Upper lobe of left lung (tissue), 6 donors: ENCODE data around the gene SP140. TPM values are rescaled to one million over a fixed set of nuclear protein-coding genes. Genes with fewer than 3 reads are reported as not detected.
A peak's percentile ranks its signal among the peaks of the same experiment; 100 is the strongest.

Source experiments
- ATAC-seq, 2 donors: fragments of 200-7000 bp; cut with Tn5 transposase; one replicate each; pipeline ENCODE4 v1.9.1; 2022; ENCODE audit warnings: mild to moderate bottlenecking in 2 of 2, moderate library complexity in 2 of 2; ENCODE audit not compliant: low FRiP score in 2 of 2
- DNase-seq, 2 donors: peaks; one replicate each; pipeline ENCODE4 v3.0.0-alpha.2; 2019 to 2020
- H3K27ac ChIP-seq, 4 donors: fragments of 200-600 bp; sonication (generic); one replicate each; pipeline ENCODE4 v1.5.1; 2016 to 2019
- H3K27me3 ChIP-seq, 4 donors: fragments of 200-600 bp; sonication (generic); one replicate each; pipeline ENCODE4 v1.5.1; 2017 to 2019
- H3K36me3 ChIP-seq, 4 donors: fragments of 200-600 bp; sonication (generic); one replicate each; pipeline ENCODE4 v1.5.1; 2016 to 2019
- H3K4me1 ChIP-seq, 4 donors: fragments of 200-600 bp; sonication (generic); one replicate each; pipeline ENCODE4 v1.5.1; 2018 to 2019
- H3K4me3 ChIP-seq, 4 donors: fragments of 200-600 bp; sonication (generic); one replicate each; pipeline ENCODE4 v1.5.1; 2017 to 2019; ENCODE audit warnings: mild to moderate bottlenecking in 2 of 4, moderate library complexity in 1 of 4
- H3K9me3 ChIP-seq, 4 donors: fragments of 200-600 bp; sonication (generic); one replicate each; pipeline ENCODE4 v1.5.1; 2018 to 2019
- CTCF ChIP-seq, 6 experiments: fragments of 450-650 bp in 4 of 6; fragments of 200-600 bp in 2 of 6; sonication (generic) in 2 of 6; IDR thresholded peaks; one replicate each; pipeline ENCODE4 v1.5.1; 2016 to 2019; ENCODE audit warnings: antibody characterized with exemption in 6 of 6
- EP300 ChIP-seq, 4 donors: sonication (generic); formaldehyde crosslinking; IDR thresholded peaks; one replicate each; pipeline ENCODE4 v1.5.1; 2017; ENCODE audit warnings: antibody characterized with exemption in 4 of 4, control low read depth in 2 of 4
- POLR2A ChIP-seq, 4 donors: fragments of 450-650 bp; IDR thresholded peaks; one replicate each; pipeline ENCODE4 v1.5.1; 2016 to 2017; ENCODE audit warnings: antibody characterized with exemption in 4 of 4, mild to moderate bottlenecking in 2 of 4
- POLR2AphosphoS5 ChIP-seq, 2 donors: sonication (generic); formaldehyde crosslinking; IDR thresholded peaks; one replicate each; pipeline ENCODE4 v1.5.1; 2017; ENCODE audit warnings: antibody characterized with exemption in 2 of 2
- WGBS, 2 donors: methylation state at CpG; one replicate each; pipeline ENCODE4 v1.1.5; 2017 to 2018; 5-methylcytosine and 5-hydroxymethylcytosine counted together
- total RNA-seq, 6 donors: library from RNA; depleted of rRNA in 4 of 6; stranded (reverse); fragments of >200 nt in 4 of 6; gene quantifications; one replicate each; pipeline versions ENCODE4 v1.1.0 to v1.2.1, GENCODE V29; 2016 to 2021
- donor health status: DM: no; HTN: no; CAD: no; lungs with moderate emphysema.
- donor health status: DM: no; HTN: yes; CAD: no; lungs with severe emphysema.

SP140 gene
- total RNA-seq, 6 donors from 2014 or later = 5.1 to 15.7 (median 9.7) TPM

GRCh38 chr2:230318190-230319121 lies 92.9 kb downstream of the SP140 start:
- Histone ChIP-seq H3K27ac (peak overlapping the region in 3 of 4 donors; percentile 7 to 71 (median 35)), H3K36me3 (no peaks in the 10 kb centered on the region), H3K27me3 (no peaks in the 10 kb centered on the region), H3K4me1 (peaks cover 13 to 18% (median 15%) of the 10 kb centered on the region in 4 donors), H3K4me3 (no peak overlapping the region), H3K9me3 (no peaks in the 10 kb centered on the region)
- WGBS, 2 donors = 62 to 64% methylated on average over 6 of the region's 6 CpGs
- DNase-seq (no peak), ATAC-seq (no peak)
- TF ChIP-seq CTCF (IDR thresholded peaks at IDR 0.05) = no peak
- TF ChIP-seq POLR2A (IDR thresholded peaks at IDR 0.05) = no peak
- no peak for TF ChIP-seq POLR2AphosphoS5 (IDR thresholded peaks at IDR 0.05)
- TF ChIP-seq EP300 (IDR thresholded peaks at IDR 0.05) = no peak

GRCh38 chr2:230319211-230319862 lies 93.8 kb downstream of the SP140 start:
- WGBS, 2 donors = 50% methylated on average over 4 to 5 of the region's 5 CpGs
- peak; percentile 38 to 59 for ATAC-seq

DNA sequence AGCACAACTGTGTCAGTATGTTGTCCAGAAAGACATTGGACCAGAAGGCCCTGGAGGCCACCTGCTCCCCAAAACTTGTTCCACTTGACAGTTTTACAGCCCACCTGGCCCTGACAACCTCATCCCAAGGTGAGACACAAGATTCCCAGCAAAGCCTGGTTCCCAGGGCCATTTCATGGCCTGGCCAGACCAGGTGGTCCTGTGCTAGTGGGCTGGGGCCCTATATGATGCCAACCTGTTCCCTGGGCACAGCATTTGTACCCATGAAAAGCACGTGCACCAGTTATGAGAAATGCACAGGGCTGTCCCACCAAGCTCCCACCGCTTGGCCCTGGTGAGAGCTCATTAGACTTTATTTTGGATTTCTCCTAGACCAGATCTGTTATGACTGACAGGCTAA lies 95.5 kb downstream of the SP140 start:
- no peak overlapping the region for H3K4me3 ChIP-seq
- no peak for ATAC-seq
- no peak overlapping the region for H3K27ac ChIP-seq
- DNase-seq = no peak
- H3K4me1 ChIP-seq = peaks cover 13 to 21% (median 15%) of the 10 kb centered on the region in 4 donors
- no peaks in the 10 kb centered on the region for H3K27me3 ChIP-seq
- no peaks in the 10 kb centered on the region for H3K9me3 ChIP-seq
- 100% methylated on average over 1 to 2 of the region's 2 CpGs for WGBS, 2 donors
- TF ChIP-seq POLR2A (IDR thresholded peaks at IDR 0.05) (no peak), POLR2AphosphoS5 (IDR thresholded peaks at IDR 0.05) (no peak)
- no peaks in the 10 kb centered on the region for H3K36me3 ChIP-seq

More at GRCh38 chr2:230319211-230319862, 93.8 kb downstream of the SP140 start:
- DNase-seq = no peak
- Histone ChIP-seq H3K27ac (peak overlapping the region in 3 of 4 donors; percentile 12 to 71 (median 35)), H3K36me3 (no peaks in the 10 kb centered on the region), H3K9me3 (no peaks in the 10 kb centered on the region), H3K4me1 (peaks cover 13 to 18% (median 15%) of the 10 kb centered on the region in 4 donors), H3K4me3 (no peak overlapping the region), H3K27me3 (no peaks in the 10 kb centered on the region)
- TF ChIP-seq POLR2A (IDR thresholded peaks at IDR 0.05) (no peak), EP300 (IDR thresholded peaks at IDR 0.05) (no peak), POLR2AphosphoS5 (IDR thresholded peaks at IDR 0.05) (peak in 1 of 2 donors; percentile 33), CTCF (IDR thresholded peaks at IDR 0.05) (no peak)

- peaks cover 13 to 31% (median 20%) of the 10 kb centered on the region in 4 donors for H3K4me1 ChIP-seq
- ATAC-seq = no peak
- no peaks in the 10 kb centered on the region for H3K9me3 ChIP-seq
- no peaks in the 10 kb centered on the region for H3K36me3 ChIP-seq
- peak in 1 of 2 donors; percentile 12 for DNase-seq
- no peak overlapping the region for H3K27ac ChIP-seq
- 86 to 89% methylated on average over 10 to 12 of the region's 12 CpGs for WGBS, 2 donors
- H3K4me3 ChIP-seq = no peak overlapping the region
- H3K27me3 ChIP-seq = no peaks in the 10 kb centered on the region
- TF ChIP-seq POLR2AphosphoS5 (IDR thresholded peaks at IDR 0.05) (no peak), POLR2A (IDR thresholded peaks at IDR 0.05) (no peak), EP300 (IDR thresholded peaks at IDR 0.05) (no peak), CTCF (IDR thresholded peaks at IDR 0.05) (no peak)
Measured at GRCh38 chr2:230322561-230323384, 97.2 kb downstream of the SP140 start.
